Stimulated activated CD8-positive, alpha-beta memory T cell treated with anti-CD3 and anti-CD28 coated beads, Interleukin-4, amount 100 ng/mL, for 24 hours (primary cell): Measurements from ENCODE around the gene RIC3.
"Not testable (repeated sequence)": the region's sequence is repeated elsewhere in the genome, so short reads cannot be mapped to it uniquely, and the experiment has no call there.

Source experiments
- DNase-seq: peaks from one replicate; pipeline ENCODE4 v3.0.0-alpha.2; 2020; ENCODE audit warnings: low read depth

Gene RIC3

GRCh38 chr11:8190431-8190830 lies 21.6 kb upstream of the RIC3 start:
- no peak for DNase-seq

GRCh38 chr11:8186429-8186828 lies 17.6 kb upstream of the RIC3 start:
- no peak for DNase-seq

GRCh38 chr11:8183111-8183510 lies 14.3 kb upstream of the RIC3 start:
- no peak for DNase-seq

GRCh38 chr11:8180469-8180868 lies 11.6 kb upstream of the RIC3 start:
- no peak for DNase-seq

- DNase-seq: no peak
Observed at GRCh38 chr11:8178297-8178696, 9.5 kb upstream of the RIC3 start.

- no peak for DNase-seq
Observed at GRCh38 chr11:8177136-8177535, 8.3 kb upstream of the RIC3 start.

- DNase-seq: no peak
Observed at GRCh38 chr11:8167796-8168195, 1.0 kb downstream of the RIC3 start.

- DNase-seq: no peak
Observed at GRCh38 chr11:8164746-8165145, 4.1 kb downstream of the RIC3 start.

- DNase-seq: not testable (repeated sequence)
Observed at GRCh38 chr11:8161627-8162304, 7.1 kb downstream of the RIC3 start.

- DNase-seq: no peak
Observed at GRCh38 chr11:8156877-8157276, 11.9 kb downstream of the RIC3 start.

GRCh38 chr11:8149726-8150125 lies 19.1 kb downstream of the RIC3 start:
- DNase-seq: no peak

- DNase-seq: no peak
Observed at GRCh38 chr11:8138526-8138925, 30.3 kb downstream of the RIC3 start.

GRCh38 chr11:8127447-8127846 lies 41.4 kb downstream of the RIC3 start:
- DNase-seq: no peak

GRCh38 chr11:8126649-8127289 lies 42.1 kb downstream of the RIC3 start:
- no peak for DNase-seq

GRCh38 chr11:8122173-8122764 lies 46.6 kb downstream of the RIC3 start:
- DNase-seq: no peak

GRCh38 chr11:8111636-8112035 lies 57.2 kb downstream of the RIC3 start:
- DNase-seq: no peak

- DNase-seq: no peak
Observed at GRCh38 chr11:8110396-8110795, 58.4 kb downstream of the RIC3 start.

GRCh38 chr11:8109675-8110074 lies 59.1 kb downstream of the RIC3 start:
- DNase-seq: no peak

GRCh38 chr11:8108421-8108820 lies 60.4 kb downstream of the RIC3 start:
- no peak for DNase-seq

- no peak for DNase-seq
Observed at GRCh38 chr11:8107642-8108041, 61.2 kb downstream of the RIC3 start.

GRCh38 chr11:8106679-8107078 lies 62.1 kb downstream of the RIC3 start:
- no peak for DNase-seq

- DNase-seq: no peak
Observed at GRCh38 chr11:8105666-8106065, 63.2 kb downstream of the RIC3 start.

GRCh38 chr11:8105133-8105532 lies 63.7 kb downstream of the RIC3 start:
- no peak for DNase-seq

GRCh38 chr11:8103909-8104308 lies 64.9 kb downstream of the RIC3 start:
- DNase-seq: no peak
